Activated naive CD8-positive, alpha-beta T cell treated with anti-CD3 and anti-CD28 coated beads, Interleukin-2, amount 50 U/mL, for 16 hours (primary cell): ENCODE measurements around the gene LAGE3.

ENCODE experiments used
- DNase-seq: peaks from one replicate; pipeline ENCODE4 v3.0.0-alpha.2; 2020; ENCODE audit warnings: low read depth, low spot score

The LAGE3 gene

DNA sequence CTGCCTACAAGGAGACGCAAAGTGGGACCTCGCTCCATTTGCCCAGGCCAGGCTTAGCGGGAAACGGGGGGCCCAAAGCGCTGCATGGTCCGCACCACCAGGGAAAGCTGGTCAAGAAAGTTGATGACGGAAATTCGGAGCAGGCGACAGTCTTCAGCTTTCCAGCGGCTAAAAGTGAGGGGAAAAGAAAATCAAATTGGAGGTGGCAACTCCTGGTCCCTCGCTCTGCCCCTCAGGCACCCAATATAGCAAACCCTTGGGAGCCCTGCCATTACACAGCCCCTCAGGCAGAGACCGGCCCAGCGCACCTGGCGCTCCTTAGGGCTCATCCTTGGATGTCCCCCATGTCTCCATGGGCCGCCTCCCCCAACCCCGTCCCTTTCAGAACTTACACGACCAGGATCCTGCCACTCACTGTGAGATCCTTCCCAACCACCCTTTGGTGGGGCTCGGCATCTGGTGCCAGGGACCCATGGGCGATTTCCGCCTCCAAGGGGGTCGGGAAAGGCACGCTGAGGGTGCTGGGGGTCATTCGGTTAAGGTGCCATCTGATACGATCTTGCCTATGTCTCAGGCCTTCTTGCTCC, 1.1 kb downstream of the LAGE3 start:
- no peak for DNase-seq

DNA sequence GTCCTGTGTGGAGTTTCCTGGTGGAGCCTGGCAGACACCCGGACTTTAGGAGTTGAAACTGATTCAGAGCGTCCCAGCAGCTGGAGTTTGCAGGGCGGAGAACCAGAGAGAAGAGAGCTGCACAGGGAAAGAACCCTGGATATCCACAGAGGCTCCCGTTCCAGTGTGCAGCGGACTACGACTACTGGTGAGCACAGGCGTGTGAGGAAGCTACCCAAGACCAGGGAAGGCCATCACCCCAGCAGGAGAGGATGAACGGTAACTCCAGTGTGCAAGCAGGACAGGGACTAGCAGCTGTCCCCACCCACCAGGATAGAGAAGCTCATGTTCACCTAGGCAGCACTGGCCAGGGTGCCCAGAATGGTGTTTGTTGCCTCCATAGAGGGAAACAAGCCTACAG, 2.3 kb downstream of the LAGE3 start:
- DNase-seq = no peak

DNA sequence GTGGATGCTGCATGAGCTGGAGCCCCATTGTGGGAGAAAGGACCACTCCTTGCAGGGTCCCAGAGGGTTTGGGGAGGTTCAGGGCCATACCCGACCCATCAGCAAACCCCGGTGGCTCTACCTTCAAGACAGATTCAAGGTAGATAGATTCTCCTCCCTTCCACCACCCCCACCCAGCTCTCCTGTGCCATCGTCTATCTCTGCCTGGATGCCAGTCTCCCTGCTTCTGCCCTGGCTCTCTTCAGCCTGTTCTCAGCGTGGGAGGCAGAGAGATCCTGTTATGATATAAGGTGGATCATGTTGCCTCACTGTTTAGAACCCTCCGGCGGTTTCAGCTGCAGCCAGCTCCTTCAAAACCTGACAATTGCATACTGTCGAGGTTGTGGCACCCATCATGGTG, 5.4 kb downstream of the LAGE3 start:
- DNase-seq = no peak

DNA sequence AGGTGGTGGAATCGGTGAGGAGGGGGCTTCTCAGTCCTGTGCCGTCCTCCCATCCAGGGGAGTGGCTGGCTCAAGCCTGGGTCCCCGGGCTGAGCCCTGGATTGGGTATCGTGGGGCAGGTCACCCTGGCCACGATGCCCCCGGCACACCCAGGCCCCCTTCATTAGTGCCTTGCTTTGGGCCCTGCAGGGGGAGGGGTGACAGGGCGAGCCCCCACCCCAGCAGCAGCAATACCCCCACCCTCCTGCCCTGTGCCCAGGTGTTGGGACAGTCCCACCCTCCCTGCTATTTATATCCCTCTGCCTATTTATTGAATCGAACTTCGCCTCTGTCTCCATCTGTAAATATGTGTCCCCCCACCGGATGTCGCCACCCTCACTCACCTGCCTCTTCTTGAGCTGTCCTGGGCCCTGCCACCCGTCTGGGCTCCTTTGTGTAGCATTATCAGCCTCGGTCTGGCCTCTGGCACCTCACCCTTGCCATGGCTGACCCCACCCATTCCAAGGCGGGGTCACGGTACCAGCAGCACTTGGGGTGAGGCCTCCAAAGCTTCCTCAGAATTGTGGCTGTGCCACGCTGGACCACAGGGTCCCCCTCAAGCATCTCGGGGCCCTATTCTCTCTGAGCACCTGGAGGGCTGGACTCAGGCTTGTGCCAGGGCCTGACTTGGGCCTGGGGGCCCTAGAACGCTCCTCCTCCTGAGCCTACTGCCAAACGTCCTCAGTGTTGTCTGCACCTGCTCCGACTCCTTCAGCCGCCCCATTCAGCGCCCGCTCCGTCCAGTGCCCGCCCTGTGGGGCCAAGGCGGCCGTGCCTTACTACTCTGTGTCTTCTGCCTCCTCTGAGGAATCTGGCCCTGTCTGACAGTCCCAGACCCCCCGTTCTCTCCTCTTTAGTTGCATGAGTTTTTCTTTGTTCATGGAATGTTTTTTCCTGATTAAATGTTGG, 6.1 kb downstream of the LAGE3 start:
- no peak for DNase-seq

DNA sequence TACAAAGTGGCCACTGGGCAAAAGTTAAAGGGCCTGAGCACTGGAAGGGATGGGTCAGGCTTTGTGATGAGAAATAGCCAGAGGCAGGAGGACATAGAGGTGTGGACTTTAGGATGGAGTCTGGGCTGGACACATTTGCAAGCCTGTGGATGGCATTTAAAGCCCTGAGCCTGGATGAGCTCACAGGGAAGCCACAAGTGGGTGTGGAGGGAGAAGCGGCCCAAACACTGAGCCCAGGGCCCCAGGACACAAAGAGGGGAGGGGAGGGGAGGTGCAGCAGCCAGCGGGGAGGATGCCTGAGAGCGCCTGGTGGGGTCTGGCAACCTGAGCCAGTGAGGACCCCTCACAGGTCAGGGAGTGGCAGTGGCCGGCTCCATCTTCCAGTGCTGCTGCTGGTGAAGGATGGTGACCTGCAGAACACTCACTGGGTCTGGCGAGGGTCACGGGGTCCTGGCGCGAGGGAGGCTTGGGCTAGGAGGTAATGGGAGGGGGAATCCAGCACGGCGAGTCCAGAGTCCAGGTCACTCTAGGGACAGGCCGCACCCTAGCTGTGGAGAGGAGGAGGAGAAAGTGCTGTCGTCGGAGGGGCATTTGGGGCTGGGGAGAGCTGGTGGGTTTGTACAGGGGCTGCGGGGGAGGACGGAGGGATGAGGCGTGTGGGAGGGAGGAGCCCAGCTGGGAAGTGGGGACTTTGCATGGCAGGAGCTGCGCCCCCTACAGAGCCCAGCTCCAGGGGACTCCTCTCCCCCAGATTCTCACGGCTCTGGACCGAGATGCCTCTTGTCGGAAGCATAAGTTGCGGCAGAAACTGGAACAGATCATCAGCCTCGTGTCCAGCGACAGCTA, 7.0 kb downstream of the LAGE3 start:
- no peak for DNase-seq

DNA sequence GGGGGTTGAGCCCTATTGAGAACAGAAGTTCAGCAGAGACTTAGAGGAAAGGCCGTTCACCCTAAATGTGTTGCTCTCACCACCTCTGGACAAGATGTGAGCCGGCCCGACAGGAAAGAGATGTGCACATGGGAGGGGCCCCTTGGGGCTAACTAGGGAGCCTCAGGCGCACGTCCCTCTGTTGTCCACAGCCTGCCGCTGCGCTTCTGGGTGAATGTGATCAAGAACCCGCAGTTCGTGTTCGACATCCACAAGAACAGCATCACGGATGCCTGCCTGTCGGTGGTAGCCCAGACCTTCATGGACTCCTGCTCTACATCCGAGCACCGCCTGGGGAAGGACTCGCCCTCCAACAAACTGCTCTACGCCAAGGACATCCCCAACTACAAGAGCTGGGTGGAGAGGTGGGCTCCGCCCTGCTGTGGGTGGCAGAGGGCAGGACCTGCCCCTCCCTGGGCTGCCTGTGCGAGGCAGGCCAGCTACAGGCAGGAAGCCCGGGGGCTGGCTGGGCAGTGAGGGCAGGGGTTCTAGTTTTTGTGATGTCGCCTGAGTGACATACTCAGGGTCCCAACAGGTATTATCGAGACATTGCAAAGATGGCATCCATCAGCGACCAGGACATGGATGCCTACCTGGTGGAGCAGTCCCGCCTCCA, 8.0 kb downstream of the LAGE3 start:
- no peak for DNase-seq

DNA sequence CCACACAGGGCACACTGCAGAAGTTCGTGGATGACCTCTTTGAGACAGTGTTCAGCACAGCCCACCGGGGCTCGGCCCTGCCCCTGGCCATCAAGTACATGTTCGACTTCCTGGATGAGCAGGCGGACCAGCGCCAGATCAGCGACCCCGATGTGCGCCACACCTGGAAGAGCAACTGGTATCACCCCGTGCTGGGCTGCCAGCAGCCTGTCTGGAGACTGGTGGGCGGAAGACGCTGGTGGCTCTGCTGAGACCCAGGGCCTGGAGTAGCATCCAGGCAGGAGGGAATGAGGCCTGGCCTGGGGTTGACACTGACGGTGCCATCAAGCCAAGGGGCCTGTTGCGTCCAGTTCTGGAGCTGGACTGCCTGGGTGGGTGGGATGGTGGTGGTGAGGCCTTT, 8.6 kb downstream of the LAGE3 start:
- no peak for DNase-seq

DNA sequence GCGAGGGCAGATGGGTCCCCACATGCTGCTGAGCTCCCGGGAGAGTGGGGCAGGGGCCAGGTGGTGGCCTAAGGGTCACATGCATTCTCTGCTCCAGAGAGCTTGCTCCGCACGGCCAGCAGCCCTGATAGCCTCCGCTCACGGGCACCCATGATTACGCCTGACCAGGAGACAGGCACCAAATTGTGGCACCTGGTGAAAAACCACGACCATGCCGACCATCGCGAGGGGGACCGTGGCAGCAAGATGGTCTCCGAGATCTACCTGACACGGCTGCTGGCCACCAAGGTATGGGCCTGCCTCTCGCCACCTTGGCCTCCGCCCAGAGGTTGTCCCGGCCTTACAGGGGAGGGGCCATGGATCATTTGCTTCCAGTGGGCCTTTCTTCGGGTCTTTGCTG, 9.2 kb downstream of the LAGE3 start:
- DNase-seq = no peak

DNA sequence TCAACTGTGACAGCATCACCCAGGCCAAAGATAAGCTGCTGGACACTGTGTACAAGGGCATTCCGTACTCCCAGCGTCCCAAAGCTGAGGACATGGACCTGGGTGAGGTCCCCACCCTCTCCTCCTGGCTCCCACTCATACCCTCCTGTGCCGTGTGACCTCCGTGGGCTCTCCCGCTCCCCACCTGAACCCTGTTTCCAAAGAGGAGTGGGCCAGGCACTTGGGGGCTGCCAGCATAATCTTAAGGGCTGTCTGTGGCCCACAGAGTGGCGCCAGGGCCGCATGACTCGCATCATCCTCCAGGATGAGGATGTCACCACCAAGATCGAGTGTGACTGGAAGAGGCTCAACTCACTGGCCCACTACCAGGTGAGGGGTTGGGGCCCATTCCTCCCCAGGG, 10.0 kb downstream of the LAGE3 start:
- no peak for DNase-seq

DNA sequence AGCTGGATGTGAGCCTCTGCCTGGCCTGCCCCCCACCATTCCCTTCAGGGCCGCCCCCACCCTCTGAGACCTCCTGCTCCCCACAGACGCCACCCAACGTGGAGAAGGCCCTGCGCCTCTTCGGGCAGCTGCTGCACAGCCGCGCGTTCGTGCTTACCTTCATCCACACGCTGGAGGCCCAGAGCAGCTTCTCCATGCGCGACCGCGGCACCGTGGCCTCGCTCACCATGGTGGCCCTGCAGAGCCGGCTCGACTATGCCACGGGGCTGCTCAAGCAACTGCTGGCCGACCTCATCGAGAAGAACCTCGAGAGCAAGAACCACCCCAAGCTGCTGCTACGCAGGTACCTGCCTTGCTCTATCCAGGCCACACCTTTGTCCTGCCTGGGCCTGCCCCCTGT, 10.9 kb downstream of the LAGE3 start:
- no peak for DNase-seq

DNA sequence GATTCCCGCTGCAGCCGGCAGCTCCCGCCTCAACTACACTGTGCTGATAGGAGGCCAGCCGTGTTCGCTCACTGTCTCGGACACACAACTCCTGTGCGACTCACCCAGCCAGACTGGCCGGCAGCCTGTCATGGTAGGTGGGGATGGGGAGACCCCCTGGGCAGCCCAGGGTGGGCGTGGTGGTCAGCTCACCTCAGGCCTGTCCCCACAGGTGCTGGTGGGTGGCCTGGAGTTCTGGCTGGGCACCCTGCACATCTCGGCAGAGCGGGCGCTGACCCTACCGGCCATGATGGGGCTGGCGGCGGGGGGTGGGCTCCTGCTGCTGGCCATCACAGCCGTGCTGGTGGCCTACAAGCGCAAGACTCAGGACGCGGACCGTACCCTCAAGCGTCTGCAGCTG, 11.5 kb downstream of the LAGE3 start:
- no peak for DNase-seq

DNA sequence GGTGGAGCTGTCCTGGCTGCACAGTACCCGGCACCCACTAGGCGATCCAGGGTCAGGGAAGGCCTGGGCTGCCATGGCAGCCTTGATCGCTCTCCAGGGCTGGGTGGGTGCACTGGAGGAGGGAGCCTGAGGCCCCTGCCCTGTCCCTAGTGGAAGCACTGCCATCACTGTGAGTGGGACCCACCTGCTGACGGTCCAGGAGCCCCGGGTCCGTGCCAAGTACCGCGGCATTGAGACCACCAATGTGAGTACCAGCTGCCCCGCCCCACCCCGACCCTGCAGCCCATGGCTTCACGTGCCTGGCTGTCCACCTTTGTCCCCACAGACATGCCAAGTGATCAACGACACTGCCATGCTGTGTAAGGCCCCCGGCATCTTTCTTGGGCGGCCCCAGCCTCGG, 12.2 kb downstream of the LAGE3 start:
- no peak for DNase-seq

DNA sequence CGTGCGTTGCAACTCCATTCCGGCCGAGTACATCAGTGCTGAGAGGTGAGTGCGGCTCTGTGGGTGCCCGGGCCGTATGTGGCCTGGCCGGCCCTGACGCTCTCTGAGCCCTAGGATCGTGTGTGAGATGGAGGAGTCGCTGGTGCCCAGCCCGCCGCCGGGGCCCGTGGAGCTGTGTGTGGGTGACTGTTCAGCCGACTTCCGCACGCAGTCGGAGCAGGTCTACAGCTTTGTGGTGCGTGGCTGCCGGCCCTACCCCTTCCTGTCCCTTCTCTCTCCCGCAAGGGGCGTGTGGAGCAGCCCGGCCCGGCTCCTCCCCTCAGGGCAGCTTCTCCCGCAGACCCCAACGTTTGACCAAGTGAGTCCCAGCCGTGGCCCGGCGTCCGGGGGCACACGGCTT, 13.0 kb downstream of the LAGE3 start:
- DNase-seq = no peak

DNA sequence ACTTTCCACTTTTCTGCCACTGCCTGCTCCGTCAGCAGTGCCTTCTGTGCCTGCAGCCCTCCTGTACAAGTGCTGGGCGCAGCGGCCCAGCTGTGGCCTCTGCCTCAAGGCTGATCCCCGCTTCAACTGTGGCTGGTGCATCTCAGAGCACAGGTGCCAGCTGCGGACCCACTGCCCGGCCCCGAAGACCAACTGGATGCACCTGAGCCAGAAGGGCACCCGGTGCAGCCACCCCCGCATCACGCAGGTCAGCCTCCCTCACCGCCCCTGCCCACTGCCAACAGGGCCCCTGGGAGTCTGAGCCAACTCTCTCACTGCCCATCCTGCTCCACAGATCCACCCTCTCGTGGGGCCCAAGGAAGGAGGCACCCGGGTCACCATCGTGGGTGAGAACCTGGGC, 13.5 kb downstream of the LAGE3 start:
- no peak for DNase-seq

DNA sequence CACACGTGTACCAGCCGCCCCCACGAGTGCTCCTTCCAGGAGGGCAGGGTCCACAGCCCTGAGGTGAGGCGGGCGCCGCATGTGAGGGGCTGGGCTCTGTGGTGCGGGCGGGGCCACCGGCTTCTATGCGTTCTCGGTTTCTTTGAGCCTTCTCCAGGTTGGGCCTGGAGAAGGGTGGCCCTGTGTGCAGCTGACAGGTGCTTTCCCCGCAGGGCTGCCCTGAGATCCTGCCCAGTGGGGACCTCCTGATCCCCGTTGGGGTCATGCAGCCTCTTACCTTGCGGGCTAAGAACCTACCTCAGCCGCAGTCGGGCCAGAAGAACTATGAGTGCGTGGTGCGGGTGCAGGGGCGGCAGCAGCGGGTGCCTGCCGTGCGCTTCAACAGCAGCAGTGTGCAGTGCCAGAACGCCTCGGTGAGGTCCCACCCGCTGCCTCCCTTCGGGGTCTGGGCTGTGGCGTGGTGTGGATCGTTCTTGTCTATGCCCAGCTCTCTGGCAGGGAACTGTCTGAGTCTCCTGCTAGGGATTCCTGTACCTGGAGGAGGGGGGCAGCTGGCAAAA, 14.2 kb downstream of the LAGE3 start:
- no peak for DNase-seq

DNA sequence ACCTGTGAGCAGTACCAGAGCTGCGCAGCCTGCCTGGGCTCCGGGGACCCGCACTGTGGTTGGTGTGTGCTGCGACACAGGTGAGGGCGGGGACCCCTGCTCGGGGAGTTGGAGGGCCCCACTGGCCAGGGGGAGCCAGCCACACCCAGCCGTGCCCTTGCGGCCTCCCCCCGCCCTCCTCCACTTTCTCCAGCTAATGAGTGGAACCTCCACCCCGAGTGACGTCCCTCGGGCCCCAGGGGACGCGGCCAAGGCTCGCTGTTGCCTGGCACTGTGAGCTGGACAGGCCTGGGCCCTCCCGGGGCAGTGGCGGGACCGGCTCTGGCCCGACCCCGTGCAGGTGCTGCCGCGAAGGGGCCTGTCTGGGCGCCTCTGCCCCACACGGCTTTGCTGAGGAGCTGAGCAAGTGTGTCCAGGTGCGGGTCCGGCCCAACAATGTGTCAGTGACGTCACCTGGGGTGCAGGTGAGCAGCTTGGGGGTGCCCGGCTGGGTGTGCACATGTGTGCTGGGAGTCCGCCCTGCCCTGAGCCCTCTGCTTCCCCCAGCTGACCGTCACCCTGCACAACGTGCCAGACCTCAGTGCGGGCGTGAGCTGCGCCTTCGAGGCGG, 15.4 kb downstream of the LAGE3 start:
- no peak for DNase-seq

DNA sequence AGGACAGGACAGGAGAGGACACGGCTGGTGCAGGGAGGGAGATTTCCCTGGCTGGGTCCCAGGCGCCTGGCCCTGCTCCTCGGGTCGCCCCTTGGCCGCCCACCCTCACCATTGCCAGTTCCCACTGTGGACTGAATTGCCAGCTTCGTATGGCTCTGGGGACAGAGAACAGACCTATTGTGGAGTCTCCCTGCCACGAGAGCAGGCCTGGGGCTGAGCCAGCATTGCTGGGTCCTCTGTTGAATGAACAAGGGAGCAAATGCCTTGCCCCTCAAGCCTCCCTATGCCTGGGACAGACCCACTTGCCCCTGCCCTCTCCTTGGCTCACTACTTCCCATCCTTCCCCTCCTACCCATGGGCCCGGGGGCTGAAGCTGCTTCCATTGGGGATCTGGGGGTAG, 16.7 kb downstream of the LAGE3 start:
- no peak for DNase-seq

DNA sequence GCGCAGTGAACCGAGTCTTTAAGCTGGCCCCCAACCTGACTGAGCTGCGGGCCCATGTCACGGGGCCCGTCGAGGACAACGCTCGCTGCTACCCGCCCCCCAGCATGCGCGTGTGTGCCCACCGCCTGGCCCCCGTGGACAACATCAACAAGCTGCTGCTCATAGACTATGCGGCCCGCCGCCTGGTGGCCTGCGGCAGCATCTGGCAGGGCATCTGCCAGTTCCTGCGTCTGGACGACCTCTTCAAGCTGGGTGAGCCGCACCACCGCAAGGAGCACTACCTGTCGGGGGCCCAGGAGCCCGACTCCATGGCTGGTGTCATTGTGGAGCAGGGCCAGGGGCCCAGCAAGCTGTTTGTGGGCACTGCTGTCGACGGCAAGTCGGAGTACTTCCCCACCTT, 18.8 kb downstream of the LAGE3 start:
- no peak for DNase-seq

DNA sequence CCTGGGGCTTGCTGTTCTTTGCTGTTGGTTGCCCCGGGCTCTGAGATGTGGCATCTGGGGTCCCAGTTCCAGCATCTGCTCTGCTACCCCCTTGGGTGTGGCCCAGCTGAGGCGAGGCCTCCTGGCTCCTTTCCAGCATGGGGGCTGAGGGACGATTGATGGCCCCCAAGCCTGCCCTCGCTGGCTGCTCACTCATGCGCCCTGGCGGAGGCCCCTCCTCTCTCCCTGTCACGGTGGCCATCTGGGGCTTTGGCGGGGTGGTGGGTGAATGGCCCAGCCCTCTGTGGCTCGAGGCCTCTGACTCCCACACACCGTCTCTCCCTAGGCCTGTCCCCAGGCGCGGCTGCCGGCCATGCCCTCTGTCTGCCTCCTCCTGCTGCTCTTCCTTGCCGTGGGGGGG, 19.2 kb downstream of the LAGE3 start:
- no peak for DNase-seq

DNA sequence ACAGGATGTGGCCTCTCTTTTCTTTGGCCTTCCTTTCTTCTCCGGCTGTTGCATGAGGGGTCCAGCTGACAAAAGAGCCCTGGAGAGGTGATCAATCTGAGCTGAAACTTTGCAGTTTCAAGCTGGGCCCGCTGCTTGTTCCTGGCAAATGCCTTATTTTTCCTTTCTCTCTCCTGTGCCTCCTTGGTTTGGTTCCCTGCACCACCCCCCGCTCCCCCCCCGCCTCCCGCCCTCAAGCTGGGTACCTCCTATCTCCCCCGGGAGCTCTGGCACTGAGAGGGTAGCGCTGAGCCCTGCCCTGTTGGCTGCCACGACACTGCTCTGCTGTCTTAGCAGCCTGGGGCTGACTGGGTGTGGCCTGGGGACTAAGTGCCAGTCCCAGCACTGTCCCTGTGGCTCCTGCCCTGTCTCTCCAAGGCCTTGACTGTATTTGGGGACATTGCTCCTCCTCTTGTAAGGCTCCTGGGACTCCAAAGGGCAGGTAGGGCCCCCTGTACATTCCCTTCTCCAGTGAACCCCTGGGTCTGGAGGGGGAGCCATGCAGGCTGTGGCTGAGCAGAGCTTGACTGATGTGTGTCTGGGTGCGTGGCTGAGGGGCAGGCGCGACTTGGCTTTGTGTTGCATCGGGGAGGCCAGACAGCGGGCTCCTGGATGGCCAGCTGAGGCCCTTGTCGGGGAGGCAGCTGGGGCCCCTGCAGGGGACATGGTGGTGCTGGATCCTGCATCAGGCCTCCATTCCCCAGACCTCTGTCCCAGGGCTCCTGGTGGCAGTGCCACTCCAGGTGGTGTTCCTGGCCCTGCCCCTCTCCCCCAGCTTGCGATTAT, 19.9 kb downstream of the LAGE3 start:
- no peak for DNase-seq
